HepG2 (cell line): ENCODE results near the gene CSN3. TPM values are rescaled to one million over a fixed set of nuclear protein-coding genes. Genes with fewer than 3 reads are reported as not detected.

ENCODE experiments used
- ELF1 ChIP-seq: sonication (generic); formaldehyde crosslinking; IDR thresholded peaks from 2 replicates; pipeline ENCODE4 v1.4.0; 2020; ENCODE audit warnings: missing genetic modification reagents
- GTF2F1 ChIP-seq: fragments of 150-350 bp; IDR thresholded peaks from 2 replicates; pipeline ENCODE4 v1.6.1; 2014; ENCODE audit warnings: low read length
- HES4 ChIP-seq: sonication (generic); formaldehyde crosslinking; IDR thresholded peaks from 2 replicates; pipeline ENCODE4 v1.9.0; 2021; ENCODE audit warnings: mild to moderate bottlenecking, missing genetic modification reagents, borderline replicate concordance
- POGK ChIP-seq: sonication (generic); formaldehyde crosslinking; conservative IDR thresholded peaks from 2 replicates; pipeline ENCODE4 v1.8.0; 2022; ENCODE audit warnings: mild to moderate bottlenecking, moderate library complexity, missing genetic modification reagents
- RORA ChIP-seq: sonication (generic); formaldehyde crosslinking; IDR thresholded peaks from 2 replicates; pipeline ENCODE4 v1.5.0; 2020; ENCODE audit warnings: mild to moderate bottlenecking, missing genetic modification reagents, moderate library complexity
- RXRB ChIP-seq: IDR thresholded peaks from 2 replicates; pipeline ENCODE4 v1.6.1; 2016; ENCODE audit warnings: borderline replicate concordance, missing genetic modification reagents, missing compliant biosample characterization
- TCF12 ChIP-seq, 2 experiments: fragments of 450-650 bp in 1 of 2; sonication (generic) in 1 of 2; formaldehyde crosslinking in 1 of 2; IDR thresholded peaks; 2 replicates each; pipeline versions ENCODE4 v1.6.1 to v1.8.0; 2017 to 2022; ENCODE audit warnings: antibody characterized with exemption in 1 of 2, mild to moderate bottlenecking in 1 of 2, missing genetic modification reagents in 1 of 2, moderate library complexity in 1 of 2
- ZNF281 ChIP-seq: sonication (generic); formaldehyde crosslinking; IDR thresholded peaks from 2 replicates; pipeline ENCODE4 v1.4.0; 2020; ENCODE audit warnings: missing genetic modification reagents, borderline replicate concordance
- polyA plus RNA-seq, 8 experiments: library from polyadenylated mRNA; depleted of rRNA in 3 of 8; stranded (reverse) in 7 of 8; unstranded in 1 of 8; fragments of >200 nt; fragmentation: Illumina TruSeq in 4 of 8; extraction: Trizol in 4 of 8; gene quantifications; 2 replicates each; pipeline versions ENCODE4 v1.2.1 to v1.2.3, GENCODE V29; 2011 to 2016; ENCODE audit warnings: low read depth in 4 of 8, missing spikeins in 1 of 8, mixed read lengths in 1 of 8; ENCODE audit not compliant: insufficient read depth in 1 of 8
- total RNA-seq, 5 experiments: library from RNA; depleted of rRNA; stranded (reverse); fragments of >200 nt; fragmentation: Illumina TruSeq; extraction: Trizol; gene quantifications; 2 replicates each; pipeline ENCODE4 v1.2.3, GENCODE V29; 2016; ENCODE audit warnings: low read depth in 1 of 5
- TF ChIP-seq, protein P1 (sequence below): sonication (generic); formaldehyde crosslinking; IDR thresholded peaks from 2 replicates; pipeline ENCODE4 v1.8.0; 2022; ENCODE audit warnings: missing genetic modification reagents, mild to moderate bottlenecking, borderline replicate concordance

CSN3 gene
- total and polyA plus RNA-seq, 2 of the 13 experiments (the other 11 are each of a cell fraction or from before 2014, with no cell fraction given): not detected

- TF ChIP-seq, protein P1, sequence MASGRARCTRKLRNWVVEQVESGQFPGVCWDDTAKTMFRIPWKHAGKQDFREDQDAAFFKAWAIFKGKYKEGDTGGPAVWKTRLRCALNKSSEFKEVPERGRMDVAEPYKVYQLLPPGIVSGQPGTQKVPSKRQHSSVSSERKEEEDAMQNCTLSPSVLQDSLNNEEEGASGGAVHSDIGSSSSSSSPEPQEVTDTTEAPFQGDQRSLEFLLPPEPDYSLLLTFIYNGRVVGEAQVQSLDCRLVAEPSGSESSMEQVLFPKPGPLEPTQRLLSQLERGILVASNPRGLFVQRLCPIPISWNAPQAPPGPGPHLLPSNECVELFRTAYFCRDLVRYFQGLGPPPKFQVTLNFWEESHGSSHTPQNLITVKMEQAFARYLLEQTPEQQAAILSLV (CRISPR knock-in tag): no peak
- TF ChIP-seq RXRB (CRISPR knock-in tag) (no peak), TCF12 (IDR thresholded peaks at IDR 0.05) (no peak), TCF12 (CRISPR knock-in tag; IDR thresholded peaks at IDR 0.05) (no peak), POGK (CRISPR knock-in tag) (no peak), ZNF281 (CRISPR knock-in tag) (no peak), GTF2F1 (no peak), ELF1 (CRISPR knock-in tag) (no peak), RORA (CRISPR knock-in tag) (no peak), HES4 (CRISPR knock-in tag) (no peak)
Observed at GRCh38 chr4:70288651-70289050, 46.3 kb downstream of the CSN3 start (continued).
